ENCODE results near the gene KCNMB3. TPM values are rescaled to one million over a fixed set of nuclear protein-coding genes. Genes with fewer than 3 reads are reported as not detected.

KCNMB3 gene, protein sequence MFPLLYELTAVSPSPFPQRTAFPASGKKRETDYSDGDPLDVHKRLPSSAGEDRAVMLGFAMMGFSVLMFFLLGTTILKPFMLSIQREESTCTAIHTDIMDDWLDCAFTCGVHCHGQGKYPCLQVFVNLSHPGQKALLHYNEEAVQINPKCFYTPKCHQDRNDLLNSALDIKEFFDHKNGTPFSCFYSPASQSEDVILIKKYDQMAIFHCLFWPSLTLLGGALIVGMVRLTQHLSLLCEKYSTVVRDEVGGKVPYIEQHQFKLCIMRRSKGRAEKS
- total RNA-seq, result 0.38 and 1.1 TPM in 2 replicates

GRCh38 chr3:179250803-179251476 lies at the start of gene KCNMB3:
KCNMB3 (minus strand) TSS chr3:179251114; CDS start chr3:179250990, 124 bp downstream.
- Histone ChIP-seq H3K4me3 (ENCODE audit: low read depth, low read length) (no peak within 1 kb of the TSS), H3K27me3 (ENCODE audit: control insufficient read depth, insufficient read depth, low read length) (no peaks in the 10 kb centered on the region), H3K36me3 (ENCODE audit: control insufficient read depth, insufficient read depth, low read length) (no peaks in the 10 kb centered on the region)
- DNase-seq (ENCODE audit: low read depth), result no peak
- no peak for TF ChIP-seq CTCF (IDR thresholded peaks at IDR 0.05; ENCODE audit: insufficient read depth, low read length, severe bottlenecking)
- FAIRE-seq, result no peak

DNA sequence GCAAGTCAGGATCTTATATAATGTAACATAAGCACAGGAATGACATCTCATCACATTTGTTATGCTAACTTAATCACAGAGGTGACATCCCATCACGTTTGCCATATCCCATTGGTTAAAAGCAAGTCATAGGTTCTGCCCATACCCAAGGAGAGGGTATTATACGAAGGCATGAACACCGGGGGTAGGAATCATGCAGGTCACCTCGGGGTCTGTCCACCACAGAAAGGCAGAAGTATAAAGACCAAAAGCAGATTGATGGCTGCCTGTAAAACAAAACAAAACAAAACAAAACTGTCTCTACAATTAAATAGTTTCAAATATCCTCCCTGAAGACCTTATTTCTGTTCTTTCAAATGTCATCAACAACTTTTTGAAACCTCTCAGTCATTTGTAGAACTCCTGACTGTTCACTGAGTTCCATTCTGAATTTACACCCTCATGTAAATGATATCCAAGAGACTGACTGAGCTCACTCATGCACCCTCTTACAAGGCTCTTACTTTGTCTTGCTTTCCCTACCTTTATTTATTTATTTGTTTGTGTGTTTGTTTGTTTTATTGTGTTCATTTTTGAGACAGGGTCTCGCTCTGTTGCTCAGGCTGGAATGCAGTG lies 49.2 kb upstream of the KCNMB3 start:
- no peak for TF ChIP-seq CTCF (IDR thresholded peaks at IDR 0.05; ENCODE audit: insufficient read depth, low read length, severe bottlenecking)
- no peaks in the 10 kb centered on the region for H3K27me3 ChIP-seq (ENCODE audit: control insufficient read depth, insufficient read depth, low read length)
- H3K4me3 ChIP-seq (ENCODE audit: low read depth, low read length), result no peak overlapping the region
- FAIRE-seq (no peak), DNase-seq (ENCODE audit: low read depth) (no peak)
- no peaks in the 10 kb centered on the region for H3K36me3 ChIP-seq (ENCODE audit: control insufficient read depth, insufficient read depth, low read length)

DNA sequence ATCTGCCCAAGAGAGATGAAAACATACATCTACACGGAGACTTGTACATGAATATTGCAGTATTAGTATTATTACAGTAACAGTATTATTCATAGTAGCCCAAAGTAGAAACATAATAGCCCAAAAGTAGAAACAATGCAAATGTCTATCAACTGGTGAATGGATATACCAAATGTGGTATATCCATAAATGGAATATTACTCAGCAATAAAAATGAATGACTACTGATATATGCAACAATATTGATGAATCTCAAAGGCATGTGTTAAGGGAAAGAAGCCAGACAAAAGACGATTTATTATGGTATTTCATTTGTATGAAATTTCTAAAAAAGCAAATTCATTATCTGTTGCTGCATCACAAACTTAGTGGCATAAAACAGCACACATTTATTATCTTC lies 48.4 kb upstream of the KCNMB3 start:
- Histone ChIP-seq H3K27me3 (ENCODE audit: control insufficient read depth, insufficient read depth, low read length) (no peaks in the 10 kb centered on the region), H3K4me3 (ENCODE audit: low read depth, low read length) (no peak overlapping the region), H3K36me3 (ENCODE audit: control insufficient read depth, insufficient read depth, low read length) (no peaks in the 10 kb centered on the region)
- no peak for TF ChIP-seq CTCF (IDR thresholded peaks at IDR 0.05; ENCODE audit: insufficient read depth, low read length, severe bottlenecking)
- no peak for DNase-seq (ENCODE audit: low read depth)
- FAIRE-seq, result no peak

- no peak for TF ChIP-seq CTCF (IDR thresholded peaks at IDR 0.05; ENCODE audit: insufficient read depth, low read length, severe bottlenecking)
- FAIRE-seq (no peak), DNase-seq (ENCODE audit: low read depth) (no peak)
- no peaks in the 10 kb centered on the region for H3K36me3 ChIP-seq (ENCODE audit: control insufficient read depth, insufficient read depth, low read length)
- H3K27me3 ChIP-seq (ENCODE audit: control insufficient read depth, insufficient read depth, low read length), result no peaks in the 10 kb centered on the region
- no peak overlapping the region for H3K4me3 ChIP-seq (ENCODE audit: low read depth, low read length)
These were observed 47.2 kb upstream of the KCNMB3 start for GRCh38 chr3:179297971-179298725.

- Histone ChIP-seq H3K4me3 (ENCODE audit: low read depth, low read length) (no peak overlapping the region), H3K36me3 (ENCODE audit: control insufficient read depth, insufficient read depth, low read length) (no peaks in the 10 kb centered on the region), H3K27me3 (ENCODE audit: control insufficient read depth, insufficient read depth, low read length) (no peaks in the 10 kb centered on the region)
- no peak for DNase-seq (ENCODE audit: low read depth)
- no peak for FAIRE-seq
- TF ChIP-seq CTCF (IDR thresholded peaks at IDR 0.05; ENCODE audit: insufficient read depth, low read length, severe bottlenecking), result no peak
These were observed 41.5 kb upstream of the KCNMB3 start for GRCh38 chr3:179292450-179292849.
